NOMO-1 treated with dmso at 0.1 percent for 144 hours (cell line): ENCODE results near the gene ARID4B.
"Not testable (repeated sequence)": the region's sequence is repeated elsewhere in the genome, so short reads cannot be mapped to it uniquely, and the experiment has no call there.

Experiments
- DNase-seq: peaks from one replicate; lab custom pipeline; 2025; ENCODE audit not compliant: unreplicated experiment; lab: John Stamatoyannopoulos, UW

Gene ARID4B

GRCh38 chr1:235227414-235227813, 100.6 kb downstream of the ARID4B start:
- no peak for DNase-seq

GRCh38 chr1:235226933-235227332, 101.0 kb downstream of the ARID4B start:
- DNase-seq: no peak

- no peak for DNase-seq
Observed at GRCh38 chr1:235225299-235225698, 102.7 kb downstream of the ARID4B start.

GRCh38 chr1:235221653-235222375, 106.2 kb downstream of the ARID4B start:
- no peak for DNase-seq

GRCh38 chr1:235215453-235215852, 112.5 kb downstream of the ARID4B start:
- no peak for DNase-seq

- not testable (repeated sequence) for DNase-seq
Observed at GRCh38 chr1:235214962-235215361, 113.0 kb downstream of the ARID4B start.

GRCh38 chr1:235213752-235214151, 114.2 kb downstream of the ARID4B start:
- no peak for DNase-seq

- no peak for DNase-seq
Observed at GRCh38 chr1:235211517-235211916, 116.5 kb downstream of the ARID4B start.

- DNase-seq: no peak
Observed at GRCh38 chr1:235207209-235207565, 120.8 kb downstream of the ARID4B start.

GRCh38 chr1:235206533-235207208, 121.3 kb downstream of the ARID4B start:
- no peak for DNase-seq

GRCh38 chr1:235205687-235206086, 122.3 kb downstream of the ARID4B start:
- DNase-seq: no peak

GRCh38 chr1:235203428-235203827, 124.6 kb downstream of the ARID4B start:
- no peak for DNase-seq

GRCh38 chr1:235202447-235202846, 125.5 kb downstream of the ARID4B start:
- not testable (repeated sequence) for DNase-seq

- DNase-seq: no peak
Observed at GRCh38 chr1:235199441-235199840, 128.5 kb downstream of the ARID4B start.

- no peak for DNase-seq
Observed at GRCh38 chr1:235190431-235190830, 137.5 kb downstream of the ARID4B start.

GRCh38 chr1:235187316-235187715, 140.7 kb downstream of the ARID4B start:
- DNase-seq: no peak

GRCh38 chr1:235181561-235182245, 146.3 kb downstream of the ARID4B start:
- DNase-seq: no peak

GRCh38 chr1:235180916-235181460, 147.0 kb downstream of the ARID4B start:
- DNase-seq: no peak

- no peak for DNase-seq
Observed at GRCh38 chr1:235176486-235176885, 151.5 kb downstream of the ARID4B start.

GRCh38 chr1:235169986-235170385, 158.0 kb downstream of the ARID4B start:
- no peak for DNase-seq

- DNase-seq: no peak
Observed at GRCh38 chr1:235168375-235168774, 159.6 kb downstream of the ARID4B start.
